Endometrial microvascular endothelial cells (primary cell): ENCODE results near the gene PTAFR. TPM values are rescaled to one million over a fixed set of nuclear protein-coding genes. Genes with fewer than 3 reads are reported as not detected.

Experiments used
- in situ Hi-C: cut with HindIII; loops from 2 replicates; pipeline ENCODE4 v1.10.0; 2017; ENCODE audit warnings: low sequenced_read_pairs, low pct_unique_long_range_greater_than_20kb; ENCODE audit errors: inconsistent ontology term
- total RNA-seq: library from RNA; depleted of rRNA; stranded (reverse); fragments of >200 nt; gene quantifications from one replicate; pipeline ENCODE4 v1.2.3, GENCODE V29; 2015; ENCODE audit errors: inconsistent ontology term

Gene PTAFR
- total RNA-seq, 1 donor from 2014 or later: 0.09 TPM

DNA sequence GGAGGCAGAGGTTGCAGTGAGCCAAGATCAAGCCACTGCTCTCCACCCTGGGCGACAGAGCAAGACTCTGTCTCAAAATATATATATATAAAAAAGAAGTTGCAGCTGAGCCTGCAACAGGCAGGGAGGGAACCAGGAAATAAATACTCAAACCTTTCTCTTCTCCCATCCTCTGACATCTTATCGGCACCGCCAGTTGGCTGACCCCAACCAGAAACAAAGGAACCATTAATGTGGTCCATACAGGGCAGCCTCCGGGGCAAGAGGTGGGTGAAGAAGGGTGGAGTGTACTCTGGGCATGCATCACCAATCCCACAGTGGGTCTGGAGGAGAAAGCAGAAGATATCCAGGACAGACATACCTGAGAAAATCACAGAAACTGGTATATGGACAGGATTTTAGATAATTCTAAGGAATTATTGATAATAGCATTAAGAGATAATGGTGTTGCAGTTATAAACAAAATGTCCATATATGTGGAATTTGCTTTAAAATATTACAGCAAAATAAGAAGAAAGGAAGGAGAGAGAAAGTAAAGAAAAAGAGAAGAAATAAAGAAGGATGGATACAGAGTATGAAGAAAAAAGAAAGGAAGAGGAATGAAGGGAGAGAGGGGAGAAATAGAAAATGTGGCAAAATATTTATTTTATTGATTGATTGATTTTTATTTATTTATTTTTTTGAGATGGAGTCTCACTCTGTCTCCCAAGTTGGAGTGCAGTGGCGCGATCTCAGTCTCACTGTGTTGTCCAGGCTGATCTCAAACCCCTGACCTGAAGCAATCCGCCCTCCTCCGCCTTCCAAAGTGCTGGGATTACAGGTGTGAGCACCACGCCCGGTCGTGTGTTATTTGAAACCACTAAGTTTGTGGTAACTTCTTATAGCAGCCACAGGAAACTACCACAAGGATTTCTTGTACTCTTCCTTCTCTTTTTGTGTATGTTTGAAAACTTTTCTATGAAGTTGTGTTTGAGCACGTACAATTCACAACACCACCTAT lies 4.1 kb upstream of the PTAFR start:
- in situ Hi-C loops: no loop called here

DNA sequence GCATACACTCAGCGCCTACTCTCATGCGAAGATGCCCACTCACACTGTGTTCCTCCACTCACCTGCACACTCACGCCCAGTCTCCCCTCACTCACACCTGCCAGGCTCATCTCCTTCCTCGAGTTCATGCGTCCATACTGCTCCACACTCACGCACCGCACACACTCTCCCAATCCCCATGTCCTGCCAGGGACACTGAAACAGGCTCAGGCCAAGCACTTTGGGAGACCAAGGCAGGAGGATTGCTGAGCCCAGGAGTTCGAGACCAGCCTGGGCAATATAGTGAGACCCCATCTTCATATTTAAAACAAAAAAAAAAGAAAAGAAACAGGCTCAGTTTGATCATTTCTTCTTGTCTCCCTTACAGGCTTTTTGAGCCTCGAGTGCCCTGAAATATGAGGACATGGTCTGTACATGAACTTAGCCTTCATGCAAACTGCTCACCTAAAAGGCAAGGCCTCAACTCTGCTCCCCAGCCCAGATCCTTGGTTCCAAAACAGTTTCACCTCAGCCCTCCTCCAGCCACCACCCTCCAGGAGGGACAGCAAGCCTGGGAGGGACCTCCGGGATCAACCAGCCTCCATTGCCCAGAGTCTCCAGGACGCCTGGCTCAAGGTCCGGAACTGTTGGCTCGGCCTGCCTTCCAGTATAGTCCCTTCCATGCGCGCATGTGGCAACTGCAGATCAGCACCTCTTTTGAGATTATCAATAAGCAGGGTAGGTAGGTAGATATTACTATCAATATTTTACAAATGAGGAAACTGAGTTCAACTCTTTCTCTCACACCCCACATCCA lies 2.4 kb upstream of the PTAFR start:
- in situ Hi-C loops: no loop called here

DNA sequence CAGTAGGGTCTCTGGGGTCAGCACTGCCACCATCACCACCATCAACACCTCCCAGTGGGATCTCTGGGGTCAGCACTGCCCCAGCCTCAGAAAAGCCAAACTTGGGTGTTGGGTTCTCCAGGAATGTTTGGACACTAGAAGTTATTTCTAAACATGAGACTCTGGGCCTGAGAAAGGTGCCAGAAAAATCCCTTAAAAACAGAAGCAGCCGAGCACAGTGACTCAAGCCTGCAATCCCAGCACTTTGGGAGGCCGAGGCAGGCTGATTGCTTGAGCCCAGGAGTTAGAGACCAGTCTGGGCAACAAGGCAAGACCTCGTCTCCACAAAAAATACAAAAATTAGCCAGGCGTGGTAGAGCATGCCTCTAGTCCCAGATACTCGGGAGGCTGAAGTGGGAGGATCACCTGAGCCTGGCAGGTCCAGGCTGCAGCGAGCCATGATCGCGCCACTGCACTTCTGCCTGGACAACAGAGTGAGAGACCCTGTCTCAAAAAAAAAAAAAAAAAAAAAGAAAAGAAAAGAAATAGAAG lies 470 bp downstream of the PTAFR start:
- in situ Hi-C loops: no loop called here

DNA sequence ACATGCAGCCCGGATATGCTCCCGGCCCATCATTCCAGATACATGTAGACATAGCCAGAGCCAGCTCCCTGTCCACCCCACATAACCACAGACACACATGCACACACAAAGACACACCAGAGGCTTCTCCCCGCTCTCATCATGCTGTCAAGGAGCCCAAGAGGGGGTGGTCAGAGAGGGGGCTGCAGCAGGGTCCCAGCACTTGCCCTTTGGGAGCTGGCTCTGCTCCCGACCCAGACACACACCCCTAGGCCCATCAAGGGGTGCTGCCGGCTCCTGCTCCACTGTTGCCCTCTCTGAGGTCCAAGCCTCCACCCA lies 2.6 kb downstream of the PTAFR start:
- in situ Hi-C loops: no loop called here

DNA sequence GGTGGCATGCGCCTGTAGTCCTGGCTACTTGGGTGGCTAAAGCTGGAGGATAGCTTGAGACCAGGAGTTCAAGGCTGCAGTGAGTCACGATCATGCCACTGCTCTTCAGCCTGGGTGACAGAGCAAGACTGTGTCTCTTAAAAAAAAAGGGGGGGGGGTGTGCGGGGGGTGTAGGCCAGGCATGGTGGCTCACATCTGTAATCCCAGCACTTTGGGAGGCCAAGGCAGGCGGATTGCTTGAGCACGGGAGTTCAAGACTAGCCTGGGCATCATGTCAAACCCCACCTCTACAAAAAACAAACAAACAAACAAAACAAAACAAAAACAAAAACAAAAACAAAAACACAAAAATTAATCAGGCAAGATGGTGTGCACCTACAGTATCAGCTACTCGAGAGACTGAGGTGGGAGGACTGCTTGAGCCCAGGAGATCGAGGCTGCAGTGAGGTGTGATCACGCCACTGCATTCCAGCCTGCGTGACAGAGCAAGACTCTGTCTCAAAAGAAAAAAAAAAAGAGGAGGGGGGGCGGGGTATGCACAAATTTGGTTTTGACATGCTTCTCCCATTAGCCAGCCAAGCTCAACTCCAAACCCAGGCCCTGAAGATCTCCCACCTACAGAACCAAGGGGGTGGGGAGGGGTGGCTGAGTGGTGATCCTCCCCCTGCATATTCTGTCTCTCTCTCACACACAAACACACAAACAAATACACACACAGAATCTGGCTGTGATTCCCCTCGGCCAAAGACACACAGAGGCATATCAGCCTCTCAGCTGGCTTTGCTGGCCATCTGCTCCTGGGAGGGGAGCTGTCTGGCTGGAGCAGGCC lies 3.1 kb downstream of the PTAFR start:
- in situ Hi-C loops: no loop called here

DNA sequence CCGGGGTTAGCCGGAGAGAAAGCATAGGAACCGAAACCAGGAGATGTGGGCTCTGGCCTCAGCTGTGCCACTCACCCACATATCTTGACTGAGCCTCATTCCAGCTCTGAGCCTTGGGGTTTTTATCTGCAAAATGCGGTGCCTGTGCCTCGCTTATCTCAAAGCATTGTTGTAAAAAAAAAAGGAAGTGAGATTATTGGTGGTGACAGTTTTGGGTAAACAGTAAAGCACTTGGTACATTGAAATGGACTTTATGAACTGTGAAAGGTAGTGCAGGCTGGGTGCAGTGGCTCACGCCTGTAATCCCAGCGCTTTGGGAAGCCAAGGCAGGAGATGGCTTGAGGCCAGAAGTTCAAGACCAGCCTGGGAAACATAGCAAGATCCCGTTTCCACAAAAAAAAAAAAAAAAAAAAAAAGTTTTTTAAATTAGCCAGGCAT lies 3.8 kb downstream of the PTAFR start:
- in situ Hi-C loops: no loop called here

DNA sequence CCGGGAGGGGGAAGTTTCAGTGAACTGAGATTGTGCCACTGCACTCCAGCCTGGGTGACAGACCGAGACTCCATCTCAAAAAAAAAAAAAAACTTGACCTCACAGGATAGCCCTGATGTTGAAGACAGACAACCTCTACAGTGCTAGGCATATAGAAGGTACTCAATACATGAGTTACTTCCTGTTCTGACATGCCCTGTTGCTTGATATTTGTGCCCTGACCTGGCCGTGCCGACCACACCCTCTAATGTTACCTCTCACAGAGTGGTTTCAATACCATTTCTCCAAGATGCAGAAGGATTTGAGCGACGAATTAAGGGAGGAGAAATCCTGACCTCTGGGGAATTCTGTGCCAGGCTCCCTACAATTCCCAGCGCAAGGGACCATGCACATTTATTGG lies 5.2 kb downstream of the PTAFR start:
- in situ Hi-C loops: no loop called here

DNA sequence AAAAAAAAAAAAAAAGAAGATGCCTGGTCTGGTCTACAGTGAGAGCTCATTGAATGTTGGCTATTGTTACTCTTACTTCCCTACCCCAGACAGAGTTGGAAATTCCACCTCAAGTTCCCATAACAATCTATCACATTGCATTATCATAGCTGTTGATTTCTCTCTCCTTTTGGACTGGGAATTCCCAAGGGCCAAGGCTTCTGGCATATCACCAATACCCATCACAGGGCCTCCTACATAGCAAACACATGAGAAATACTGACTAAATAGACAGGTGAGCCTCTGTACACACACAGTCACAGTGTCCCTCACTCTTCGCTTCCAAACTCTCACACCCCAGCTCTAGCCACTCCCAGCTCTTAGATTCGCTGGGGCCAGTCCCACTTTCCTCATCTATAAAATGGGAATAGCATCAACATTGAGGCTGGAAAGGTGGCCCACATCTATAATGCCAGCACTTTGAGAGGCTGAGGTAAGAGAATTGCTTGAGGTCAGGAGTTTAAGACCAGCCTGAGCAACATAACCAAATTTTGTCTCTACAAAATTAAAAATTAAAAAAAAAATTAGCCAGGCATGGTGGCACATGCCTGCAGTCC lies 6.4 kb downstream of the PTAFR start:
- in situ Hi-C loops: no loop called here

DNA sequence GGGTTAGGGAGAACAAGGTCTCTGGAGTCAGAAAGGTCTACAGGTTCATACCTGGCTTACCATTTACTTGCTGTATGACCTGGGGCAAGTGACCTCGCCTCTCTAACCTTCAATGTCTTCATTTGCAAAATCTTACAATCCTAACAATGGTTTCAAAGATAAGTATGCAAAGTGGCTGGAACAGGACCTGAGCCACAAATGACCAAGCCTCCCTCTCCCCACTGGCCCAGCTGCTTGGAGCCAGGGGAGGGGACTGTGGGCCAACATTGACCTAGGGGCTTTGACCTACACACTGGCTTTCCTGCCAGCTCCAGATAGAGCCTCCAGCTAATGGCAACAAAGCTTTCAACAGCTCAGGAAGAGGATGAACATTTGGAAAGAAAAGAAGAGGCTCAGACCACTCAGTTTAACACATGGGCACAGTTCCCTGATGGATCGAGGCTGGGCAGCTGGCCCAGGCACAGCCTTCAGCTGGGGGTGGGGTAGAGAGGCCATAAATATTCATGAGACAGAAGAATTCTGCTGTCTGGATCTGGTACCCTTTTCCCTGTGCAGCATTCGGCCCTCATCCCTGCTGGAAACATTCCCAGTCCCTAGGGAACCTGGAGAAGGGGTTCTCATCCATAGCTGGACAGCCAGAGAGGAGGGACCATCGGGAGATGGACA lies 12.9 kb downstream of the PTAFR start:
- in situ Hi-C loops: no loop called here

DNA sequence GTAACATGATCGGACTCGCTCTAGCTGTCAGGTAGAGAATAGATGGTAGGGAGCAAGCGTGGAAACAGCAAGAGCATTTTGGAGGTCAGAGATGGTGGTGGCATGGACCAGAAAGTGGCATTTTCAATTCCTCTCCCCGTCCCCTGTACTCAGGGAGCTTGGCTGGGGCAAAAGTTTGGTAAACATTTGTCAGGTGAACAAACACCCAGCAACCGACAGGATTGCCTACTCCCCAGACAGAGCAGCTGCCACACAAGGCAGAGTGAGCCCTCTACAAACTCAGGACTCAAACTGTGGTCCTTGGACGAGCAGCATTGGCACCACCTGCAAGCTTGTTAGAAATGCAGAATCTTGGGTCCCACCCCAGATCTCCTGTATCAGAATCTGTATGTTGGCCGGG lies 14.3 kb downstream of the PTAFR start:
- in situ Hi-C loops: no loop called here

DNA sequence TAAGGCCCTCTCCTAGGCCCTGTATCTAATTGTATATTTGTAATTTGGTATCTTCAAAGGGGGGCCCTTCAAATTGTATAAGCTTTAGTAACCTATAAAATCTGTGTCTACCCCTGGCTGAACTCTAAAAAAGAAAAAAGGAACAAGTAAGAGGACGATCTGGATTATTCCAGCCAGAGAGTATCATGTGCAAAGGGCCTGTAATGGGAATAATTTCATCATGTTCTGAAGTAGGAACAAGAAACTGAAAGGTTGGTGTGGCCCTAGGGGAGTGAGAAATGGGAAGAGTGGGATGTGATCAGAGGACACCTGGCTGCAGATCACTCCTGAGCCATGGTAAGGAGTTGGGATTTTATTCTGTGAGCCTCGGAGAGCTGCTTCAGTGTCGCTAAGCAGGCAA lies 14.7 kb downstream of the PTAFR start:
- in situ Hi-C loops: no loop called here

DNA sequence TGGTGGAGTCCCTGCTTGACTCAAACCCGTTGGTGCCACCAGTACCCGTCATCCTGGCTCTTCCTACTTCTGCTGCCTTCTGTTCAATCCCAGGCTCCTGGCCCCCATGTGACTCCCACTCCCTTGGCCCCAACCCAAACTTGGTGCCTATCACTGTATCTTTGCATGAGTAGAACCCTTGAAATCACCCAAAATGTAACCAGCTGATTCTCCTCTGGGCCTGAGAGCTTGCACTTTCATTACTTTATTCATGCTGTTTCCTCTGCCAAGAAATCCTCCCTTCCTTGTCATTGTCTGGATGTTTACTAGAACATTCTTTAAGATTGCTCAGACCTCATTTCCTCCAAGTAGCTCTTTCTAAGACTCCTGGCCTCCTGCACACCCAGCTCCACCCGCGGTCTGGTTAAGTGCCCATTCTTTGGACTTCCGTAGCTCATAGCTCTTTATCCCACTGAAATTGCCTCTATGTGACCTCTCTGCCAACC lies 15.7 kb downstream of the PTAFR start:
- in situ Hi-C loops: no loop called here

DNA sequence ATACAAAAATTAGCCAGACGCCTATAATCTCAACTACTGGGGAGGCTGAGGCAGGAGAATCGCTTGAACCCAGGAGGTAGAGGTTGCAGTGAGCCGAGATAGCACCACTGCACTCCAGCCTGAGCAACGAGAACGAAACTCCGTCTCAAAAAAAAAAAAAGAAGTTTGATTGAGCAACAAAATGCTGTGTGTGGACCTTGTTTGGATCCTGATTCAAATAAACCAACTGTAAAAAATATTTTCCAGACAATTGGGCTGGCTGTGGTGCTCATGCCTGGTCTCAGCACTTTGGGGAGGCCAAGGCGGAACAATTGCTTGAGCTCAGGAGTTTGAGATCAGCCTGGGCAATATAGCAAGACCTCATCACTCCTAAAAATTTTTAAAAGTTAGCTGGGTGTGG lies 16.8 kb downstream of the PTAFR start:
- in situ Hi-C loops: no loop called here

DNA sequence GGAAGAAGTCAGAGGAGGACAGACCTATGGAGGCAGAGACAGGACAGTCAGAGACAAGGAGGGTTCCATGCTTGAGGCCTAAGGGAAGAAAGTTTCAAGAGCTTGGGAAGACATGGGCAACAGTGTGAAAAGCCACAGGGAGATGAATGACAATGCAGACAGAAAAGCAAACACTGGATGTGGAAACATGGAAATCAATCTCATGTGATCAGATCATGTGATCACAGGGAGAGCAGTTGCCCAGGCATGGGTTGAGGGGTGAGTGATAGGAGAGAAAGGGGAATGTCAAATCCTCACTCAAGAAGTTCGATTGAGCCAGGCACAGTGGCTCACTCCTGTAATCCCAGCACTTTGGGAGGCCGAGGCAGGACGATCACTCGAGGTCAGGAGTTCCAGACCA lies 17.2 kb downstream of the PTAFR start:
- in situ Hi-C loops: no loop called here

DNA sequence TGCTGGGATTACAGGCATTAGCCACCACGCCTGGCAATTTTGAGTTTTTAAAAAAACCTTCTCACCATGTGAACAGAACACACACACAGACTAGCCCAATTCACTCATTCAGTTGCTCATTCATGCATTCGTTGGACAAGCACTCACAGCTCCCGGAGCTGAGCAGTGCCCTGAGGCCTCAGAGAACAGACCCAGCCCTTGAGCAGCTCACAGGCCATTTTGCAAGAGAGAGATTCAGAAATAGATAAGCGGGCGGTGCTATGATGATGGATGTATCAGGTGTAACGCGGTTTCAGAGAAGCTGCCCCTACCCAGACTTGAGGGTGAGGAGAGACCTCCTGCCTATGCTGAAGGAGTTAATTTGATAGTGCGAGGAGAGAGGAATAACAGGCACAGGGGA lies 18.6 kb downstream of the PTAFR start:
- in situ Hi-C loops: no loop called here

DNA sequence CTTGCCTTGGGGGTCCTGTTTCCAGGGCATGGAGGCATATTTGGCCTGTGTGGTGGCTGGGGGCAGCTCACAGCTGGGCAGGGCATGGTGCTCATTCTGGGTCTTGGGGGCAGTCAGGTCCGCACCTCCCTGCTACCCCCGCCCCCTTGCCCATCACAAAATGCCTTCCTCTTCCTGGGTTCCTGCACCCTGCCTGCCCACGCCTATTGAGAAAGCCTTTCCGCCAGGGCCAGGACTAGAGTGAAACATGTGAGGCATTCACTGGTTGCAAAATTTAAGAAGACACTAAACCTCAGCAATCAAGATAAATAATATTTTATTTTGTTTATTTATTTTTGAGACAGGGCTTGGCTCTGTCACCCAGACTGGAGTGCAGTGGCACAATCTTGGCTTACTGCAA lies 19.7 kb downstream of the PTAFR start:
- in situ Hi-C loops: no loop called here

DNA sequence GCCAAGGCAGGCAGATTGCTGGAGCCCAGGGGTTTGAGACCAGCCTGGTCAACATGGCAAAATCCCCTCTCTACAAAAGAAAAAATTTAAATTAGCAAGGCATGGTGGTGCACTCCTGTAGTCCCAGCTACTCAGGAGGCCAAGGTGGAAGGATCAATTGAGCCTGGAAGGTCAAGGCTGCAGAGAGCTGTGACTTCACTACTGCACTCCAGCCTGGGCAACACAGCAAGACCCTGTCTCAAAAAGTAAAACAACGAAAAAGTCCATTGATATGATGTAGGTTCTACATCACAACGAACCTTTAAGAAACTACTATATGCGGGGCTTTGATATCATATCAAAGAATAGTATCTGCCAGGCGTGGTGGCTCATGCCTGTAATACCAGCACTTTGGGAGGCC lies 20.9 kb downstream of the PTAFR start:
- in situ Hi-C loops: no loop called here

DNA sequence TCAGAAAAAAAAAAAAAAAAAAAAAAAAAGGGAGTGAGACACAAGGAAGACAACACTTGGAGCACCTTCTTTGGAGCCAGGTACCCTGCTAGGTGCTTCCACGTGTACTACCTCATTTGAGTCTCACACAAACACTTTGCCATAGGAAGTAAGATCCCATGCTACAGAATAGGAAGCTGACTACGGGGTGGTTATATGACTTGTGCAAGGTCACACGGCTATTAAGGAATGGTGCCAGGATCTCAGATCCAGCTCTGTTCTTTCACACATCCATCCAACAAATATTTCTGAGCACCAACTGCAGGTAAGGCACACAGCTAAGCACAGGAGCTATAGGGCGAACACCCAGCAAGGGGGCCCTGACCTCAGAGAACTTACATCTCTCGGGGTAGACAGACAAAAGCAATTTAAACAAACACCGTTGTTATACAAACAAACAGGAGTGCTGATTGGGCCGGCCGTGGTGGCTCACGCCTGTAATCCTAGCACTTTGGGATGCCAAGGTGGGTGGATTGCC lies 22.4 kb downstream of the PTAFR start:
- in situ Hi-C loops: no loop called here
